Brain microvascular endothelial cell (primary cell): Measurements from ENCODE around the gene GKN1.

Source experiments
- DNase-seq: peaks from one replicate; pipeline ENCODE4 v3.0.0-alpha.2; 2020
- H3K27ac ChIP-seq: fragments of 250-450 bp; sonication (Bioruptor Pico); 2 replicates; pipeline ENCODE4 v1.5.1; 2020; ENCODE audit warnings: mild to moderate bottlenecking, moderate library complexity
- H3K27me3 ChIP-seq: fragments of 250-450 bp; sonication (Bioruptor Pico); replicated peaks from 2 replicates; pipeline ENCODE4 v1.5.1; 2020; ENCODE audit warnings: mild to moderate bottlenecking
- H3K36me3 ChIP-seq: fragments of 250-450 bp; sonication (Bioruptor Pico); replicated peaks from 2 replicates; pipeline ENCODE4 v1.5.1; 2020; ENCODE audit warnings: mild to moderate bottlenecking
- H3K4me3 ChIP-seq: 2 replicates; pipeline ENCODE4 v1.5.1; 2011; ENCODE audit warnings: low read depth, mild to moderate bottlenecking, control low read depth, low read length, moderate library complexity
- in situ Hi-C: cut with HindIII; loops from 2 replicates; pipeline ENCODE4 v1.10.0; 2017; ENCODE audit warnings: low sequenced_read_pairs, low pct_ligation_motif_present
- TF ChIP-seq, protein P1 (sequence below): IDR thresholded peaks from 2 replicates; pipeline ENCODE4 v1.5.1; 2011; ENCODE audit warnings: low read depth, mild to moderate bottlenecking, moderate library complexity, low read length, control low read depth, inconsistent platforms; ENCODE audit errors: missing control alignments

Gene GKN1

DNA sequence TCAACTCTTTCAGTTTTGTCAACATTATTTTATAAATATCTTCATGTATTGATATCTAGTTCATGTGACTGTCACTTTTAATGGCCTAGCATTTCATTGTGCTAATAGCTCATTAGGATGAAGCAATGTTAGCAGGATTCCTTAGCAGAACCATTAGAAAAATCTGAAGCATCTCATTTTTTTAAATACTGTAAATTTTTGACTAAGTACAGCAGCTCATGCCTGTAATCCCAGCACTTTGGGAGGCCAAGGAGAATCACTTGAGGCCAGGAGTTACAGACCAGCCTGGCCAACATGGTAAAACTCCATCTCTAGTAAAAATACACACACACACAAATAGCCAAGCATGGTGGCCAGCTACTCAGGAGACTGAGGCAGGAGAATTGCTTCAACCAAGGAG is 23.0 kb downstream of the GKN1 start:
- no peaks in the 10 kb centered on the region for H3K36me3 ChIP-seq
- no peaks in the 10 kb centered on the region for H3K27me3 ChIP-seq
- in situ Hi-C loops: no loop called here
- no peak overlapping the region for H3K4me3 ChIP-seq
- H3K27ac ChIP-seq: no peak overlapping the region
- TF ChIP-seq, protein P1, sequence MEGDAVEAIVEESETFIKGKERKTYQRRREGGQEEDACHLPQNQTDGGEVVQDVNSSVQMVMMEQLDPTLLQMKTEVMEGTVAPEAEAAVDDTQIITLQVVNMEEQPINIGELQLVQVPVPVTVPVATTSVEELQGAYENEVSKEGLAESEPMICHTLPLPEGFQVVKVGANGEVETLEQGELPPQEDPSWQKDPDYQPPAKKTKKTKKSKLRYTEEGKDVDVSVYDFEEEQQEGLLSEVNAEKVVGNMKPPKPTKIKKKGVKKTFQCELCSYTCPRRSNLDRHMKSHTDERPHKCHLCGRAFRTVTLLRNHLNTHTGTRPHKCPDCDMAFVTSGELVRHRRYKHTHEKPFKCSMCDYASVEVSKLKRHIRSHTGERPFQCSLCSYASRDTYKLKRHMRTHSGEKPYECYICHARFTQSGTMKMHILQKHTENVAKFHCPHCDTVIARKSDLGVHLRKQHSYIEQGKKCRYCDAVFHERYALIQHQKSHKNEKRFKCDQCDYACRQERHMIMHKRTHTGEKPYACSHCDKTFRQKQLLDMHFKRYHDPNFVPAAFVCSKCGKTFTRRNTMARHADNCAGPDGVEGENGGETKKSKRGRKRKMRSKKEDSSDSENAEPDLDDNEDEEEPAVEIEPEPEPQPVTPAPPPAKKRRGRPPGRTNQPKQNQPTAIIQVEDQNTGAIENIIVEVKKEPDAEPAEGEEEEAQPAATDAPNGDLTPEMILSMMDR: no peak
- no peak for DNase-seq

DNA sequence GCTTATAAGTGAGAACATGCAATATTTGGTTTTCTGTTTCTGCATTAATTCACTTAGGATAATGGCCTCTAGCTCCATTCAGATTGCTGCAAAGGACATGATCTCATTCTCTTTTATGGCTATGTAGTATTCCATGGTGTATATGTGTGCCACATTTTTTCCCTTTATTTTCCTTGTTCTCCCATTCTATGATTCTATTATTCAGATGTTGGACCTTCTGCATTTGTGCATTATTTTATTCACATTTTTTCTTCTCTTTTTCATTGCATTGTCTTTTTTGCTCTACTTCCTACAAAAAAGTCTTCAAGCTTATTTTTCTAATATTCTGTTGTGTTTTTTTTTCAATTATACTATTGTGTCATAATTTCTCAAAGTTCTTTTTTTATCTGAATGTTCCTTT is 27.4 kb downstream of the GKN1 start:
- TF ChIP-seq, protein P1: no peak
- DNase-seq: no peak
- Histone ChIP-seq H3K4me3 (no peak overlapping the region), H3K36me3 (no peaks in the 10 kb centered on the region), H3K27me3 (no peaks in the 10 kb centered on the region), H3K27ac (no peak overlapping the region)
- in situ Hi-C loops: loop anchor here (25.0 kb wide), 1 partner anchor 285 kb away; no protein-coding TSS in a partner anchor

DNA sequence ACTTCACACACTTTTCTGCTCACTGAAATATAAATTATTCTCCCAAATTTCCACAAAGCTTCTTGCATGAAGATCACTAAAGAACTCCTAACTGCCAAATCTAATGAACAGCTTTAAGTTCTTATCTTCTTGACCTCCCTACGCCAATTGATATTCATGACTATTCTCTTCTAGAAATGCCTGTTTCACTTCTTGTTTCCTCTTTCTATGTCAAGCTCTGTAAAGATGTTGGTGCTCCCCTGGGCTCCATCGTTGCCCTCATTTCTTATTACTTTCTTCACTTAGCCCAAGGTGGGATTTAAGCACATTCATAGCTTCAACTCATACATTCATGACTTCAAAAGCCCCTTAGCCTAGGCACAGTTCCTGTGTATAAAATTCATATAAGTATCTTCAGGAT is 29.3 kb downstream of the GKN1 start:
- in situ Hi-C loops: loop anchor here (25.0 kb wide), 1 partner anchor 284 kb away; no protein-coding TSS in a partner anchor
- TF ChIP-seq, protein P1: no peak
- Histone ChIP-seq H3K27me3 (no peaks in the 10 kb centered on the region), H3K27ac (no peak overlapping the region), H3K4me3 (no peak overlapping the region), H3K36me3 (no peaks in the 10 kb centered on the region)
- DNase-seq: no peak

DNA sequence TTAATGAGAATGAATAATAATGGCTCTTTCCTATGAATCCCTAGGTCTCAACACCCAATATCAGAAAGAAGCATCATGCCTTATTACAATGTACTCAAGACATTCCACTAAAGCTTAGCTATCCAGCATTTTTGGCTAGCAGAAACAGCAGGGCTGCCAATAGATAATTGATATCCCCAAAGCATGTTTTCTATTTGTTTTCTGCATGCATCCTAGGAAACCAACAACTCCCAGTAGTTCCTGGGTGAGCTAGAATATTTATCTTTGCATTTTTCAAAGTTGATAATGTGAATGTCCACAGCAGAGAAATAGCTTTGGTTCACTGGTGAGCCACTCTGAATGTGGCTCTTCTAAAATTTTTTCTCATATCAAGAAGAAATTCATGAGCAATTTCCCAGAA is 32.7 kb downstream of the GKN1 start:
- H3K36me3 ChIP-seq: no peaks in the 10 kb centered on the region
- H3K27me3 ChIP-seq: no peaks in the 10 kb centered on the region
- no peak overlapping the region for H3K4me3 ChIP-seq
- no peak overlapping the region for H3K27ac ChIP-seq
- TF ChIP-seq, protein P1: no peak
- DNase-seq: no peak
- in situ Hi-C loops: loop anchor here (25.0 kb wide), 1 partner anchor 280 kb away; no protein-coding TSS in a partner anchor

DNA sequence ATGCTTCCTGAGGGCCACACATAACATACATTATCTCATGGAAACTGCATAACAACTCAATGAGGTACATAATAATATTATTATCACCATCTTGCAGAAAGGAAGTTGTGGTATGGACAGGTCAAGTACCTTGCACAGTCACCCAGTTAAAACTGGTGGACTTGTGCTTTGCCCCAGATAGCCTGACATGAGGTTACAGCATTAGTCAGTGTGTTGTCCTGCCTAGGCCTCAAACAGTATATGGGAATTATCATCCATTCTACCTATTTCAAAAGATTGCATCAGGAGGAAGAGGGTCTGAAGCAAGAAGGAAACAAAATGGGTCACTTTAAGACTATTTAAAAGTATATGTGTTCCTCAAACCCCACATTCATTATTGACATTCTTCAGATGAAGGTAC is 33.2 kb downstream of the GKN1 start:
- TF ChIP-seq, protein P1: no peak
- Histone ChIP-seq H3K27me3 (no peaks in the 10 kb centered on the region), H3K36me3 (no peaks in the 10 kb centered on the region), H3K4me3 (no peak overlapping the region), H3K27ac (no peak overlapping the region)
- in situ Hi-C loops: loop anchor here (25.0 kb wide), 1 partner anchor 280 kb away; no protein-coding TSS in a partner anchor
- DNase-seq: no peak
